ENCODE results near the gene CAMK2B.
"Not testable (repeated sequence)": the region's sequence is repeated elsewhere in the genome, so short reads cannot be mapped to it uniquely, and the experiment has no call there.

The CAMK2B gene

DNA sequence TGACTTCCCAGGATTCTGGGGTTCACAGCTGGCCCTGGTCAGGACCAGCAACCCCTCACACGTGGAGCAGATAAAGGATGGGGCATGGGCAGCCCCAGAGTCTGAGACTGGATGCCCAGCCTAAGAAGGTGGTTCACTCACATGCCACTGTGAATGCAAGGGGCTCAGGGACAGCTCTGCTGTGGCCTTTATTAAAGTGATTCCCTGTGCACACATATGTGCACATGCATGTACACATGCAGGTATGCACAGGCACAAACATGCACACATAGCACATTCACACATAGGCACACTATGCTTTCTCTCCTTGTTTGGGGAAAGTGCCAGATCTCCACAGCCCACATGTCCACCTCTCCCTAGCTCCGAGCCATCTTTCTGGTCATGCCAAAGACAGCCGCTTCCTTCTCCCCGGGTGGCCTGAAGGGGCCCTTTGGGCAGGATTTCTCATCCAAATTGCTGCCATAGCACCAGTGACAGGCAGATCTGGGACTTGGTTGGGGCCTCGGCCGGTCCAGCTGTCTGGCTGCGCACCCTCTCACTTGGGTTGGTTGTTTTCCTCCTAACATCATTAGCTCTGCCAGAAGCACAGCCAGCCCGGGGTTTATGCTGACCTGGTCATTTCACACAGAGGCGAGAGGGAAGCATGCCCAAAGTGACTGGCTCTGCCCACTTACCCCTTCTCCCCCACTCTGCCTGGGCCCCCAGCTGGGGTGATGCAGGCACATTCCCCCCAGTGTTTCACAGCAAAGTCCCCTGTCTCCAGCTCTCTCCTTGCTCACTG lies 137.6 kb downstream of the CAMK2B start:
- no peak for DNase-seq

DNA sequence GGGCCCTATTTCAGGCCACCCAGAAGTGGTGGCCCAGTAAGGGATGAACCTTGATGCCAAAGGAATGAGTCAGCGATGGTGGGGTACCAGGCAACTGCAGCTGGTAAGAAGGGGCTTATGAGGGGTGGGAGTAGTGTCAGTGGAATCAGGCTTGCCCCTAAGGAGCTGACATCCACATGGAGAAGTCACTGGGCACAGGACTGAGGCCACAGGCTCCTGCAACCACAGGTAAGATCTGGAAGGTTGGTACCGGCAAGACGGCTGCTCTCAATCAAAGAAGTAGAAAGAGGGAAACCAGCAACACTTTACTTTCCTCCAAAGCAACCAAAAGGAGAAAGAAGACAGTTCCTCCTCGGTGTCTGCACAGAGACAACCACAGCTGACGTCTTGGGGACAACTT lies 138.7 kb downstream of the CAMK2B start:
- no peak for DNase-seq

DNA sequence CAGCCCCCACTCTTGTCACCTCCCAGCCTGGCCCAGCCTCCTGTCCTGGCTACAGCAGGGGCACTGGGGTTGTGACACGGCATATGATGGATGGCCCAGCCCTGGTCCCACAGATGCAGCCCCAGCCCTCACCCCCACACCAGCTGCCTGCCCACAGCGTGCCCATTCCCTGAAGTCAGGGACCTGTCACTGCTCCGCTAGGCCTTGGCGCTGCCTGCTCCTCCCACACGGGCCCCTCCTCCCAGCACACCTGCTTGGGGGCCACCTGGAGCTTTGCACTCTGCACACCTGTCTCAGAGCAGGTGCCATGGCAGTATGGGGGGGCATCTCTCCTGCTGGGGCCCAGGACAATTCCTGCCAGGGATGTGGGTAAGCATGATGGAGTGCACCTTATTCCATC lies 139.7 kb downstream of the CAMK2B start:
- no peak for DNase-seq

DNA sequence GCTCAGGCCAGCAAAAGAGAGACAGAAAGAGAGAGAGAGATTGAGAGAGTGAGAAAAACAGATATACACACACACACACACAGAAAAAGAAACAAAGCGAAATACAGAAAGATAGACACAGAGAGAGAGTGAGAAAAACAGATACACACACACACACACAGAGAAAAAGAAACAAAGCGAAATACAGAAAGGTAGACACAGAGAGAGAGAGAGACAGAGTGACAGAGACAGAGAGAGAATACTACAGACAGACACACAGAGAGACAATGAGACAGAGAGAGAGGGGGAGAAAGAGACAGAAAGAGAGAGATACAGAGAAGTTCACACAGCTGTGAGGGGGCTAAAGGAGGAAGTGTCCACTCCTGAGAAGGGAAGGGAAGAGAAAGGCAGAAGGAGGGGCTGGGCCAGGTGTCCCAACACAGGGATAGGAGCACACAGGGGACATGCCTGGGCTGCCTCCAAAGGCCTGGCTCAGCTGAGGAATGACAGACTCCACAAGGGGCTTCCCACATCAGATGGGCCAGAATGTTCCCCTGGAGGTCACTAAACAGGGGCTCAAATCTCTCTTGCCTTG lies 140.4 kb downstream of the CAMK2B start:
- no peak for DNase-seq

DNA sequence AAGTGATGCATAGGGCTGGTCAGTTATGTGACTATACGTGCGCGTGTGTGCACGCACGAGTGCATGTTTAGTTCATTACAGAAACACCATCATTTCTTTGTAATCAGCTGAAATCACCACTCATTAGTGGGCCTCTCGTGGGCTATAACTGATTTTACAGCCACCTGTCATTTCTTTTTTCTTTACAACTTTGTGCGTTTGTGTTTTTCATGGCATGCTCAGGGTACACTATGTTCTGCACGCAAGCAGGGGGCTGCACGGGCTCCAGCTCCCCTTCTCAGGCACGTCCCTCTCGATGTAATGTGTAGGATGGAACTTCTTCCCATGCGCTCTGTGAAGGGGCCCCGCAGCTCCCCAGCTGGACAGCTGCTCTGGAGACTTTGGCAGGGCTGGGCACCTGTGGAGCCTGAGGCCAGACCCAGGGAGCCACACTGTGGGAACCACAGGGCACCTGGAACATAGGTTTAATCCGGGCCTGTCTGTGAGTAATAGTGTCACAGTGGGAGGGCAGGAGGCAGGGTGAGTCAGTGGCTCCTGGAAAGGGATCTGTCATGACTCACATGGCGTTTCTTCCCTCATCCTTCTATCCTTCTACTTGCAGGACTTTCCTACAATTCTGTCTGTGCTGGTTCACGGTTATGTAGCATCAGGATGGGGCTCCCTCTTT lies 141.1 kb downstream of the CAMK2B start:
- DNase-seq = peak; percentile 39

DNA sequence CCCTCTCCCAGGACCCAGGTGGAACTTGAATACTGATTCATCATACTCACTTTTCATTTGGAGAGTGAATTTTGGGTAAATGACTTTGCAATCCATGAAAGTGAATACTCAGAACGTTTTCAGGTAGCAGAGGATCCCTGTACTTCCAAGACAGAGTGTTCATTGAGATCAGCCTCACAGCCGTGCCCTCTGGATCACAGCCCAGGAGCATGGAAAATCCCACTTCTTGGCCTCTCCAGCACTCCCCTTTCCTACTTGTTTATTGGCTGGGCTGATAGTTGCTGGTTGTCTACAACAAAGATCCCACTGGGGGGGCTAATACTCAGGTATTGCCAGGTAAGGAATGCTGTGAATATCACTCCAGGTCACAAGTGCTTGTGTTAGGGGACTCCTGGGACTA lies 142.0 kb downstream of the CAMK2B start:
- DNase-seq = no peak

DNA sequence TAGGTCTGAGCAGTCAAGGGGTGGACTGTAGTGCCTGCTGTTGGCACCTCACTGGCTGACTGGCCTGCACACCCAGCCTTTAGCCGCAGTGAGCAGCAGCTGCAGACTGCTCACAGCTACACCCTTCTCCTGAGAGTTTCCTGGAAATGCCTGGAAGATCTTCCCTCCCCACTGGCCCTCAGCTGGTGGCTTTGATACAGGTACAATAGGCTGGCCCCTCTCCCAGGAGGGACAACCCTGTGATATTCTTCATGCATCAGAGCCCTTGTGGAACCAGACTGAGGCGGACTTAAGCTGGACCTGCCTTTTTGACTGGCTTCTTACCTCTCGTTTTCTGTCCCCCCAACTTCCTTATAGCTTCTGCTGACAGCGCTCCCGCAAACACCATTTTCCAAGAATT lies 142.6 kb downstream of the CAMK2B start:
- no peak for DNase-seq

DNA sequence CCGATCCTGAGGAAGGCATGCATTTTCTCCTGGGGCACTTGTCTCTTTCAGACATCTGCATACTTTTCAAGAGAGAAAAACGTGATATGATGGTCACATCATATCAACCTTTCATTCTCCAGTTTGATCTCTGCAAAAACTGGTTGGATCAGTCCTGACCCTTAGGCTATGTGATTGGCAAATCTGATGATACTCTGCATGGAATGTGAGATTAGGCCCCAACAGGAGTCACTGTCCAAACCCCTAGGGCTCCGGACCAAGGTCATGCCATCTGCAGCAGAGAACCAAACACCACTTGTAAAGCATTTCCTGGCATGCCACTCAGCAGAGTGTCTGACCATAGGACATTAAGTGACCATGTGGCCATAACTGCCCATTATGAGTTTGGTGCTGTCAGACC lies 144.8 kb downstream of the CAMK2B start:
- DNase-seq = no peak

DNA sequence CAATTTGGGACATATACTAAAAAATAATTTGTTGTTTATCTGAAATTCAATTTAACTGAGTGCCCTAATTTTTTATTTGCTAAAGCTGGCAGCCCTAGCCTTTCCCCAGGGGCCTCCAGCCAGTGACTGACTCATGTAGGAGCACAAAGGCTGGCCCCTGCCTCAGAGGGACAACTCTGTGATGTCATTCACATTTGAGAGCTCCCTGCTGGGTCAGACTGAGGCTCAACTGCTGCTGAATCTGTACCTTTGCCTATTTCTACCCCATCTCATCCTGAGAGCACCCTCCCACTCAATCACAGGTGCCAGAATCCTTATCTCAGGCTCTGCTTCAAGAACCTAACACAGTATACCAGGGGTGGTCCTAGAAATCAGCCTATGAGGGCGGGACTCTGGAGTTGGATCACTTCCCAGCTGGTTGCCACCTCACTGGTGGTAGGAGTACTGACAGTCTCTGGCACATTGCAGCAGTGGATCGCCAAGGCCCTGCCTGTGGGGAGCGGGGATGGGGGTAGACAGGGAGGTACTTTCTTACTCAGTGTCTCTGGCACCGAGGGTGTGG lies 147.7 kb downstream of the CAMK2B start:
- DNase-seq = no peak

DNA sequence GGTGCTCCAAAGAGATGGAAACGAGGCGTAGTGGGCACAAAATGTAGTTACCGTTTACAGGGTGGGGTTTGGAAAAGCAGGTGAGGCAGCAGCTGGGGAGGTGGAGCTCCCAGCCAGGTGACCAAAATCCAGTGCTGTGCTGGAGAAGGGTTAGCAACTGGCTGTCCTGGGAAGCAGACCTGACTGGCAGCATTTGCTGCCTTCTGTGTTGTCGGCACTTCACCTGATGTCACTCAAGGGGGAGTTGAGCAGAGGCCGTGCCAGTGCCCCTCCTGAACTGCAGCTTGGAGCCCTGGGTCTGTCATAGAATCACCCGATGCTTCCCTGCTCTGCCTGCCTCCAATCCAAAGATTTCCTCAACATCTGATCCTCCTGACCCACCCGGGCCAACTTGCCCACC lies 148.9 kb downstream of the CAMK2B start:
- DNase-seq = no peak

DNA sequence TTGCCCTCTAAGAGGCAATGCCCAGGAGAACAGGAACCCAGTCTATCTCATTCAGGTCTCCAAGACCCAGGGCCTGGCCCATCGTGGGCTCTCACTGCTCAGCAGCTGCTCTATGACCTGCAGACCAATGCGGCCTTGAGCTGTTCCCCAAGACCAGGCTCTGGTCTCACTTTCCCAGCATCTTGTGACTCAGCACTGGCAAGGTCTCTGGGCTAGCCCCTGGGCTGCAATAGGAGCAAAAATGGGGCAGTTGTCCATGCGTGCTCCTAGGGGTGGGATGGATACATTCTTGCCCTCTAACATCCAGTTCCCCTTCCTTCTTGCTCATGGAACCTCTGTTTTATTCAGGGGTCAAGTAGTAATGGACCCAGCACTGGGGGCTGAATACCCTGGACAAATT lies 149.7 kb downstream of the CAMK2B start:
- no peak for DNase-seq

DNA sequence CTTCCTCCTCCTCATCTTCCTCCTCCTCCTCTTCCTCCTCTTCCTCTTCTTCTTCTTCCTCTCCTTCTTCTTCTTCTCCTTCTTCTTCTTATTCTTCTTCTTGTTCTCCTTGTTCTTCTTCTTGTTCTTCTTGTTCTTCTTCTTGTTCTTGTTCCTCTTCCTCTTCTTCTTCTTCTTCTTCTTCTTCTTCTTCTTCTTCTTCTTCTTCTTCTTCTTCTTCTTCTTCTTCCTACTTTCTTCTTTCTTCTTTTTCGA lies 150.8 kb downstream of the CAMK2B start:
- not testable (repeated sequence) for DNase-seq

DNA sequence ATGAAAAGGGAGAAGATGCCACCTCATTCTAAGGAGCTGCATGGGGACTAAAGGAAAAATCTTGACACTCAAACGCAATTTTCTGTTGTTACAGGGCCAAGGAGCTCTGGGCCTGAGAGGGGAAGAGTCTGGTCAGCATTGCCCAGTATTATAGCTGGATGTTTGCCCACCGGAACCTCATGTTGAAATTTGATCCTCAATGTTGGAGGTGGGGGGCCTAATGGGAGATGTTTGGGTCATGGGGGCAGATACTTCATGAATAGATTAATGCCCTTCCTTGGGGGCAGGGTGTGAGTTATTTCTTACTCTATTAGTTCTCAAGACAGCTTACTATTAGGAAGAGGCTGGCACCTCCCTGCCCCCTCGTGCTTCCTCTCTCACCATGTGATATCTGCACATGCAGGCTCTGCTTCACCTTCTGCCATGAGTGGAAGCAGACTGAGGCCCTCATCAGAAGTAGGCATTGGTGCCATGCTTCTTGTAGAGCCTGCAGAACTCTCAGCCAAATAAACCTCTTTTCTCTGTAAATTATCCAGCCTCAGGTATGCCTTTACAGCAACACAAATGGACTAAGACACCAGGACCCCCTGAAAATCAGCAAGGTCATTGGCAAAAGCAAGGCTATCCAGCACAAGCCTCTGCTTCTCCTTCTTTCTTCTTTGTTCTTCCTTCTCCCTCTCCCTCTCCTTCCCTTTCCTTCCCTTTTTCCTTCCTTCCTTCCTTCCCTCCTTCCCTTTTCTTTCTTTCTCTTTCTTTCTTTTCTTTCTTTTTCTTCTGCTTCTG lies 151.3 kb downstream of the CAMK2B start:
- DNase-seq = no peak

DNA sequence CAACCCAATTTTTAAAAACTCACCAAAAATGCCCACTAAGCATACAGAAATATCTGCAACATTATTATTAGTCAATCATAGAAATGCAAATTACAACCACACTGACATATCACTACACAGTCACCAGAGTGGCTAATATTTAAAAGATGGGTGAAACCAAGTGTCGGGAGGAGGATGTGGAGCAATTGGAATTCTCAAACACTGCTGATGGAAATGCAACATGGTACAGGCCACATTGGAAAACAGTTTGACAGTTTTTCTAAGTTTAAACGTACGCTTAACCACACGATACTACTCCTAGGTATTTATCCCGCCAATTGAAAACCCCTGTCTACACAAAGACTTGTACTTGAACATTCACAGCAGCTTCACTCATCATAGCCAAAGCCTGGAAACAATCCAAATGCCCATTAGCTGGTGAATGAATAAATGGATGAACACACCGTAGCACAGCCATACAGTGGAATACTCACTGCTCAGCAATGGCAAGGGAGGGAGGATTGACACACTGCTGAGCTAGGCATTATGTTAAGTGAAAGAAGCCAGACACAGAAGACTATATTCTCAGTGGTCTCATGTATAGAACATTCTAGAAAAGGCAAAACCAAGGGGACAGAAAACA lies 152.5 kb downstream of the CAMK2B start:
- DNase-seq = no peak

DNA sequence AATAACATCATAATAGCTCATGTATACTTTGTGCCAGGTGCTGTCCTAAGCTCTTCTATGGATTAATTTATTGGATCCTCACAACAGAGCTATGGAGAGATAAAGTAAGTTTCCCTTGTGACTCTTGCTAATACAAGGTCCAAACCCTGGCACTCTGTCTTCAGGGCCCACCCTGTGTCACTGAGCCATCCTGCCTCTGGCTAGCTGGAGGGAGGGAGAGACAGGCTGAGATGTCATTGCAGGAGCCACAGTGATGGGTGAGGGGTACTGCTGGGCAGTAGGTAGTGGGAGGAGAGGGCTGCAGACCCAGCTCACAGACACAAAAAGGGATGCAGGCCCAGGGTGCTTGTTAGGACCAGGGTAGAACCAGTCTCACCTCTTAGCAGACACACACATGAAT lies 153.0 kb downstream of the CAMK2B start:
- DNase-seq = no peak

DNA sequence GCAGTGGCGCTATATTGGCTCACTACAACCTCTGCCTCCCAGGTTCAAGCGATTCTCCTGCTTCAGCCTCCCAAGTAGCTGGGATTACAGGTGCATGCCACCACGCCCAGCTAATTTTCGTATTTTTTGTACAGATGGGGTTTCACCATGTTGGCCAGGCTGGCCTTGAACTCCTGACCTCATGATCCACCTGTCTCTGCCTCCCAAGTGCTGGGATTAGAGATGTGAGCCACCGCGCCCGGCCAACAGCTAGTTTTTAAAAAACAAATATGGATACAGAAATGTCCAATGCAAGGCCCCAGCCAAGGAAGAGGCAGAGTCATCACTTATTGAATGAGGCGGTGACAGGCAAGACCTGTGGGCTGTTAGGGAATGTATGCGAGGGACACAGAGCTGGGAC lies 153.5 kb downstream of the CAMK2B start:
- DNase-seq = not testable (repeated sequence)

DNA sequence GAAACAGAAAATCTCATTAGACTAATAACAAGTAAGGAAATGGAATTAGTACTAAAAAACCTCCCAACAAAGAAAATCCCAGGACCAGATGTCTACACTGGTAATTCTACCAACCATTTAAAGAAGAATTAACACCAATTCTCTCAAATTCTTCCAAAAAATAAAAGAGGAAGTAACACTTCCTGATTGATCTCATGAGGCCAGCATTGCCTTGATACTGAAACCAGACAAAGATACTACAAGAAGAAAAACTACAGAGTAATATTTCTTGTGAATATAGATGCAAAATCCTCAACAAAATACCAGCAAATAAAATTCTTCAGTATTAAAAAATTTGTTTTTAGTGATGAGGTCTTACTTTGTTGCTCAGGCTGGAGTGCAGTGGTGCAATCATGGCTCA lies 157.5 kb downstream of the CAMK2B start:
- DNase-seq = no peak

Measured in femur (tissue), 1 donor.